HepG2 (cell line): ENCODE results near the gene TUBA1A. TPM values are rescaled to one million over a fixed set of nuclear protein-coding genes. Genes with fewer than 3 reads are reported as not detected.

Experiments
- ATAC-seq: fragments of 200-7000 bp; cut with Tn5 transposase; 3 replicates; pipeline ENCODE4 v1.9.1; 2020; ENCODE audit warnings: mild to moderate bottlenecking, moderate library complexity
- BruUV-seq: library from RNA; stranded (reverse); fragments of 400-500 nt; replicated peaks from 2 replicates; lab custom pipeline; 2021; lab: Mats Ljungman, UMichigan
- CTCF ChIA-PET: fragments of 300-600 bp; formaldehyde crosslinking; extraction: SDS; loops from one replicate; lab custom pipeline; 2021; ENCODE audit warnings: low total read pairs, inconsistent platforms, low intra/inter-chr PET ratio; lab: Yijun Ruan, JAX
- POLR2A ChIA-PET: fragments of 350-600 bp; sonication (Branson Sonifier 250); formaldehyde crosslinking; loops from one replicate; lab custom pipeline; 2020; ENCODE audit warnings: antibody characterized with exemption, inconsistent platforms; lab: Yijun Ruan, JAX
- DNase-seq: peaks from one replicate; pipeline ENCODE4 v3.0.0-alpha.2; 2015; ENCODE audit warnings: low spot score
- FAIRE-seq: peaks from 3 replicates; lab custom pipeline; 2011; peaks lifted over from hg19 to GRCh38; lab: Jason Lieb, UNC
- H2AFZ ChIP-seq: one replicate; pipeline ENCODE4 v1.6.1; 2011; ENCODE audit warnings: low read length, inconsistent platforms
- H3K27ac ChIP-seq: fragments of 300-600 bp; 3 replicates; pipeline ENCODE4 v1.8.0; 2011; ENCODE audit warnings: mixed run types, mild to moderate bottlenecking, mixed read lengths, low read length, inconsistent platforms; ENCODE audit not compliant: insufficient read depth; ENCODE audit errors: extremely low read length
- H3K27me3 ChIP-seq, 2 experiments: fragments of 200-600 bp in 1 of 2; 2 replicates in 1 of 2; 3 replicates in 1 of 2; pipeline versions ENCODE4 v1.6.0 to v1.8.0; 2011; ENCODE audit warnings: low read length in 2 of 2, mild to moderate bottlenecking in 2 of 2, moderate library complexity in 2 of 2, inconsistent platforms in 1 of 2; ENCODE audit not compliant: insufficient read depth in 2 of 2, control insufficient read depth in 1 of 2
- H3K36me3 ChIP-seq, 2 experiments: fragments of 200-600 bp in 1 of 2; replicated peaks in 1 of 2; 2 replicates in 1 of 2; 3 replicates in 1 of 2; pipeline versions ENCODE4 v1.5.1 to v1.8.0; 2011; ENCODE audit warnings: low read length in 2 of 2, inconsistent platforms in 1 of 2; ENCODE audit not compliant: insufficient read depth in 2 of 2, control insufficient read depth in 1 of 2
- H3K4me1 ChIP-seq: 2 replicates; pipeline ENCODE4 v1.5.1; 2012; ENCODE audit warnings: low read length, inconsistent platforms; ENCODE audit not compliant: insufficient read depth
- H3K4me2 ChIP-seq: 2 replicates; pipeline ENCODE4 v1.6.0; 2011; ENCODE audit warnings: low read depth, low read length, inconsistent platforms
- H3K4me3 ChIP-seq, 3 experiments: fragments of 200-600 bp in 1 of 3; sonication (generic), shearing (Covaris generic) in 1 of 3; replicated peaks in 1 of 3; 2 replicates each; pipeline ENCODE4 v1.5.1; 2011 to 2016; ENCODE audit warnings: low read length in 3 of 3, inconsistent platforms in 2 of 3, low read depth in 2 of 3, mild to moderate bottlenecking in 2 of 3, control low read depth in 1 of 3, mixed read lengths in 1 of 3; ENCODE audit not compliant: insufficient read depth in 1 of 3
- H3K79me2 ChIP-seq: one replicate; pipeline ENCODE4 v1.6.1; 2011; ENCODE audit warnings: low read length, inconsistent platforms; ENCODE audit not compliant: insufficient read depth
- H3K9ac ChIP-seq: 2 replicates; pipeline ENCODE4 v1.6.0; 2011; ENCODE audit warnings: mild to moderate bottlenecking, low read depth, low read length, inconsistent platforms; ENCODE audit not compliant: insufficient read depth
- H3K9me3 ChIP-seq: 2 replicates; pipeline ENCODE4 v1.5.1; 2012; ENCODE audit warnings: mild to moderate bottlenecking, low read length
- H4K20me1 ChIP-seq: 2 replicates; pipeline ENCODE4 v1.6.0; 2011; ENCODE audit warnings: inconsistent platforms, mild to moderate bottlenecking, low read length, moderate library complexity; ENCODE audit not compliant: insufficient read depth
- ATAD3A ChIP-seq: sonication (generic); formaldehyde crosslinking; IDR thresholded peaks from 2 replicates; pipeline ENCODE4 v1.4.0; 2020; ENCODE audit warnings: missing genetic modification reagents
- KDM5A ChIP-seq: fragments of 200-600 bp; sonication (generic); IDR thresholded peaks from 2 replicates; pipeline ENCODE4 v1.7.0; 2018; ENCODE audit warnings: antibody characterized with exemption, mild to moderate bottlenecking, low read length, borderline replicate concordance
- MED1 ChIP-seq: sonication (generic); formaldehyde crosslinking; IDR thresholded peaks from 2 replicates; pipeline ENCODE4 v1.4.0; 2020; ENCODE audit warnings: missing genetic modification reagents
- MEIS1 ChIP-seq: sonication (generic); formaldehyde crosslinking; IDR thresholded peaks from 2 replicates; pipeline ENCODE4 v1.9.0; 2021; ENCODE audit warnings: mild to moderate bottlenecking, missing genetic modification reagents, moderate library complexity, borderline replicate concordance
- MXD4 ChIP-seq: IDR thresholded peaks from 2 replicates; pipeline ENCODE4 v1.6.1; 2016; ENCODE audit warnings: mild to moderate bottlenecking, missing biosample characterization, missing genetic modification reagents
- NONO ChIP-seq, 2 experiments: fragments of 450-650 bp in 1 of 2; sonication (generic) in 1 of 2; formaldehyde crosslinking in 1 of 2; IDR thresholded peaks in 1 of 2; conservative IDR thresholded peaks in 1 of 2; 2 replicates each; pipeline versions ENCODE4 v1.6.1 to v1.8.0; 2017 to 2022; ENCODE audit warnings: mild to moderate bottlenecking in 1 of 2, missing genetic modification reagents in 1 of 2, moderate library complexity in 1 of 2
- PBX2 ChIP-seq: IDR thresholded peaks from 2 replicates; pipeline ENCODE4 v1.6.1; 2016; ENCODE audit warnings: control low read depth
- TBX3 ChIP-seq: fragments of 450-650 bp; IDR thresholded peaks from 2 replicates; pipeline ENCODE4 v1.6.1; 2017; ENCODE audit warnings: antibody characterized with exemption, mild to moderate bottlenecking, inconsistent platforms, borderline replicate concordance
- ZBTB20 ChIP-seq: sonication (generic); formaldehyde crosslinking; IDR thresholded peaks from 2 replicates; pipeline ENCODE4 v1.8.1; 2023; ENCODE audit warnings: missing genetic modification reagents, low read depth, mild to moderate bottlenecking, borderline replicate concordance
- ZNF343 ChIP-seq: sonication (generic); formaldehyde crosslinking; IDR thresholded peaks from 2 replicates; pipeline ENCODE4 v1.4.0; 2020; ENCODE audit warnings: mild to moderate bottlenecking, missing genetic modification reagents
- ZNF451 ChIP-seq: sonication (generic); formaldehyde crosslinking; IDR thresholded peaks from 2 replicates; pipeline ENCODE4 v1.5.0; 2020; ENCODE audit warnings: mild to moderate bottlenecking, missing genetic modification reagents
- ZNF749 ChIP-seq: sonication (generic); formaldehyde crosslinking; IDR thresholded peaks from 2 replicates; pipeline ENCODE4 v1.8.0; 2022; ENCODE audit warnings: mild to moderate bottlenecking, missing genetic modification reagents, moderate library complexity, borderline replicate concordance
- WGBS: methylation state at CpG from one replicate; pipeline ENCODE4 v1.1.6; 2017; ENCODE audit warnings: low lambda C conversion rate; 5-methylcytosine and 5-hydroxymethylcytosine counted together
- in situ Hi-C: cut with HindIII; loops from 2 replicates; pipeline ENCODE4 v1.10.0; 2017; ENCODE audit warnings: low pct_unique_long_range_greater_than_20kb; ENCODE audit not compliant: extremely low pct_ligation_motif_present
- intact Hi-C: fragments of 100-400 bp; cut with micrococcal nuclease; formaldehyde crosslinking; loops from one replicate; pipeline ENCODE4 v1.10.0; 2022; ENCODE audit not compliant: unreplicated experiment
- polyA plus RNA-seq, 8 experiments: library from polyadenylated mRNA; depleted of rRNA in 3 of 8; stranded (reverse) in 7 of 8; unstranded in 1 of 8; fragments of >200 nt; fragmentation: Illumina TruSeq in 4 of 8; extraction: Trizol in 4 of 8; gene quantifications; 2 replicates each; pipeline versions ENCODE4 v1.2.1 to v1.2.3, GENCODE V29; 2011 to 2016; ENCODE audit warnings: low read depth in 4 of 8, missing spikeins in 1 of 8, mixed read lengths in 1 of 8; ENCODE audit not compliant: insufficient read depth in 1 of 8
- total RNA-seq, 5 experiments: library from RNA; depleted of rRNA; stranded (reverse); fragments of >200 nt; fragmentation: Illumina TruSeq; extraction: Trizol; gene quantifications; 2 replicates each; pipeline ENCODE4 v1.2.3, GENCODE V29; 2016; ENCODE audit warnings: low read depth in 1 of 5
- TF ChIP-seq, protein P1 (sequence below): sonication (generic); formaldehyde crosslinking; IDR thresholded peaks from 2 replicates; pipeline ENCODE4 v1.4.0; 2020; ENCODE audit warnings: mild to moderate bottlenecking, missing genetic modification reagents

The TUBA1A gene
- total and polyA plus RNA-seq, 2 of the 13 experiments (the other 11 are each of a cell fraction or from before 2014, with no cell fraction given): 20.7 to 24.8 TPM

DNA sequence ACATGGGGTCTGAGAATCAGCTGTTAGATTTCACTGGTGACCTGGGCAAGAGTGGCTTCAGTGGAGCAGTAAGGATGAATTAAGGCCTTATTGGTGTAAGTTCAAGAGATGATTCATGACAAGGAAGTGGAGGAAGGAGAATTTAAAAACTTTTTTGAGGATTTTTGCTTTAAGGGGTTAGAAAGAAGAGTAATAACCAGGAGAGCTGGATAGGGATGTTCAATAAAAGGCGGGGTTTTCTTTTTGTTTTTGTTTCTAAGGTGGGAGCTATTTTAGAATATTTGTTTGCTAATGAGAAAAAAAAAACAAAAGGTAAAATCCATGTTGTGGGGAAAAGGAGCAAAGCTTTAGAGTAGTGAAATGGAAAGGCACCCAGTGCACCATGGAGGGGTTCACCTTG is 42.5 kb downstream of the TUBA1A start (continued):
- TF ChIP-seq, protein P1, sequence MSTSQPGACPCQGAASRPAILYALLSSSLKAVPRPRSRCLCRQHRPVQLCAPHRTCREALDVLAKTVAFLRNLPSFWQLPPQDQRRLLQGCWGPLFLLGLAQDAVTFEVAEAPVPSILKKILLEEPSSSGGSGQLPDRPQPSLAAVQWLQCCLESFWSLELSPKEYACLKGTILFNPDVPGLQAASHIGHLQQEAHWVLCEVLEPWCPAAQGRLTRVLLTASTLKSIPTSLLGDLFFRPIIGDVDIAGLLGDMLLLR: no peak
- no peak for TF ChIP-seq MEIS1 (CRISPR knock-in tag)
- TF ChIP-seq ZNF749 (CRISPR knock-in tag): no peak
- TF ChIP-seq ZNF451 (CRISPR knock-in tag): no peak
- TF ChIP-seq NONO (IDR thresholded peaks at IDR 0.05): no peak
- no peak for TF ChIP-seq NONO (CRISPR knock-in tag; conservative IDR thresholded peaks at IDR 0.05)
- TF ChIP-seq PBX2 (CRISPR knock-in tag): no peak
- TF ChIP-seq, all 625 proteins: peak for 0

DNA sequence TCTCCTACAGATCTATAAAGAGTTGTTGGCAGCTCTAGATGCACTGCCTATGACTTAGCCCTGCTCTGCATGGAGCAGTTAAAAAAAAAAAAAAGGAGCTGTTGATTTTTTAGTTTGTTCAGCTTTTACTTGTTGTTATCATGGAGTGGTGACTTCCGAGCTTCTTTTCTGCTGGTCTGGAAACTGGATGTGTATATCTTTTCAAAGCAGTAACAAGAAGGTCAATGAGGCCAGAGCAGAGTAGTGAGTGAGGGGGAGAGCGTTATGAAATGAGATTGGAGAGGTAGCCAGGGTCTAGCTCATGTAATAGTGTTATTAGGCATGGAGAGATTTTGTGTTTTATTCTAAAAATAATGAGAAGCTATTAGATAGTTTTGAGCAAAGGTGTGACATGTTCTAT is 44.5 kb downstream of the TUBA1A start:
- Histone ChIP-seq H3K27me3 (no peaks in the 10 kb centered on the region), H2AFZ (no peak overlapping the region), H4K20me1 (no peaks in the 10 kb centered on the region), H3K4me2 (no peak overlapping the region), H3K9me3 (no peaks in the 10 kb centered on the region), H3K36me3 (no peaks in the 10 kb centered on the region), H3K27ac (no peak overlapping the region), H3K79me2 (no peaks in the 10 kb centered on the region), H3K4me1 (no peaks in the 10 kb centered on the region), H3K9ac (no peak overlapping the region), H3K4me3 (no peak overlapping the region)
- no peak for ATAC-seq
- DNase-seq: no peak
- ChIA-PET CTCF (no interaction called here), POLR2A (no interaction called here)
- WGBS: 92% methylated on average over 2 of the region's 2 CpGs
- BruUV-seq: no TSS peak
- TF ChIP-seq ZNF343 (no peak), MED1 (no peak), KDM5A (no peak), ZBTB20 (CRISPR knock-in tag) (no peak), TBX3 (no peak), ATAD3A (CRISPR knock-in tag) (no peak), MXD4 (CRISPR knock-in tag) (no peak)
- in situ Hi-C loops (no loop called here), intact Hi-C loops (no loop called here)
- FAIRE-seq: no peak
